Amniotic stem cell (primary cell): ENCODE data around the gene SUGCT.
"Not testable (repeated sequence)": the region's sequence is repeated elsewhere in the genome, so short reads cannot be mapped to it uniquely, and the experiment has no call there.

Experiments
- DNase-seq: peaks from one replicate; lab custom pipeline; 2025; lab: John Stamatoyannopoulos, UW

Gene SUGCT

DNA sequence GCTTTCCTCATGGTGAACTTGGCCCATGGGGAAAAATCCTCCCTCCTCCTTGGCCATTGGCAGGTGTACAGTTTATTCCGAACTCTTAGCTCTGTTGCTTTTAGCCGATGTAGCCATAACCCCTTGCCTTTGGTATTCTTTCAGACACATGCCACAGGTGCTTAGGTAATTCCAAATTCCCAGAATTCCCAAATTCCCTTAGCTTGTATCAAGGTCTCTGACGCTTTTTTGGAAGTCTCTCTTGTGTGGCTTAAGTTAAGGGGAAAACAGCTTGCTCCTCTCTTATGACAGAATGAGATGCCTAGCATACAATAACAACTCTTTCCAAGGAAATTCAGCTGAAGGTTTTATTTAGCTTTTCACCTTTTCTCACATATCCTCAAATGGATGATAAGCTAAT lies 68.0 kb downstream of the SUGCT start:
- DNase-seq, result no peak

DNA sequence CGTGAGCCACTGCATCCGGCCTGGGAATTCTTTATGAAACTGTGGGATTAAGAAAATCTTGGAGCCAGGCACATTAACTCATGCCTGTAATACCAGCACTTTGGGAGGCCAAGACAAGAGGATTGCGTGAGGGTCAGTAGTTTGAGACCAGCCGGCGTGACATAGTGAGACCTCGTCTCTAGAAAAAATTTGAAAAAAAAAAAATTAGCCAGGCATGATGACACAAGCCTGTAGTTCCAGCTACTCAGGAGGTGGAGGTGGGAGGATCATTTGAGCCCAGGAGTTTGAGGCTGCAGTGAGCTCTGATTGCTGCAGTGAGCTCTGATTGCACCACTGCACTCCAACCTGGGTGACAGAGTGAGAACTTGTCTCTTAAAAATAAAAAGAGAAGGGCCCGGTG lies 69.8 kb downstream of the SUGCT start:
- no peak for DNase-seq

DNA sequence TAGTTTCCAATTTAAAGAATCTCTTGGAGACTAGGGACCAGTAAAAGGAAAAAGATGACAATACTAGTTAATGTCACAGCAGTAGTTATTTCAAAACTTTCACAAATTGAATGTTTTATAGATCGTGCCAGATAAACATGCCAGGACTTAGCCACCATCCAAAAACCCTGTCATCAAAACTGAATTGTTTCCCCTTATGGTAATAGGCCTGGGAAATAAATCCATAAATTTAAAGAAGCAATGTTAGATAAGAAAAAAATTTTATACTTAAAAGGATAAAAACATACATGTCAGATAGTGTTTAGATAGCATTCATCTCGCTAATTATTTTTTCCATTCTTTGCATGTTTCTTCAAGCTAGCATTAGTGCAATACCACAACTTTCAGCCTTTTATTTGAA lies 71.2 kb downstream of the SUGCT start:
- no peak for DNase-seq

DNA sequence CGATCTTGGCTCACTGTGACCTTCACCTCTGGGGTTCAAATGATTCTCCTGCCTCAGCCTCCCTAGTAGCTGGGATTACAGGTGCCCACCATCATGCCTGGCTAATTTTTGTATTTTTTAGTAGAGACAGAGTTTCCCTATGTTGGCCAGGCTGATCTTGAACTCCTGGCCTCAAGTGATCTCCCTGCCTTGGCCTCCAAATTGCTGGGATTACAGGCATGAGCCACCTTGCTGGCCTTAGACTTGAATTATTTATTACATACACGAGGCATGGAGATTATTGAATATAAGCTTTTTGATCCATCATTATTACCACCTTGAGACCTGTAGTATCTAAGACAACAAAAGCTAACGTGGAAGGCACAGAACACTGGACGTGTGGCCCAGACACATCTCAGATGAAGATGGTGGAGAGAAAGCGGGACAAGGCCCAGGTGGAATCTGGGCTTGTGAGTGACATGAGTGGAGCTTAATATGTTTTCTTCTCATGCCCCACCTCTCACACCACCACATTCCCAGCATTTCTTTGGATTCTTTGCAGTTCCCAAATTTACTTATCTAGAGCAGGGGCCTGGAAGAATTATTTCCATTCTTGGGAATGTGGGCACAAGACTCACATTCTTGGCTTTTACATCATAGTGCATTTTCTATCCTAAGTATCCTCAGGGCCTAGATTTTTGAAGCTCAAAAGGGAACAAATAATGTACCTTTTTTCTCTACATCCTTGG lies 76.6 kb downstream of the SUGCT start:
- DNase-seq, result no peak

DNA sequence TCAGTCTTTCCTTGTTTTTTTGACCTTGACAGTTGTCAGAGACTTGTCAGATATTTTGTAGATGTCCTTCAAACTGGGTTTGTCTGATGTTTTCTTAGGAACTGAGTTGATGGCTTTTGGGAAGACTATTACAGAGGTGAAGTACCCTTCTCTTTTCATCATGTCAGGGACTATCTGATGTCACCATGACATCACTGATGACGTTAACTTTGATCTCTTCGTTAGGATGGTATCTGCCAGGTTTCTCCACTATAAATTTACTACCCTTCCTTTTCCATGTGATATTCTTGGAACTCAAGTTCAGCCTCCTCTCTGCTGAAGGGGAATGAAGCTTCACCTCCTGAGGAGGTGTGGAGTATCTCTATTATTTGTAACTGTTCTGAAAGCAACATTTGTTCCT lies 78.5 kb downstream of the SUGCT start:
- DNase-seq, result no peak

DNA sequence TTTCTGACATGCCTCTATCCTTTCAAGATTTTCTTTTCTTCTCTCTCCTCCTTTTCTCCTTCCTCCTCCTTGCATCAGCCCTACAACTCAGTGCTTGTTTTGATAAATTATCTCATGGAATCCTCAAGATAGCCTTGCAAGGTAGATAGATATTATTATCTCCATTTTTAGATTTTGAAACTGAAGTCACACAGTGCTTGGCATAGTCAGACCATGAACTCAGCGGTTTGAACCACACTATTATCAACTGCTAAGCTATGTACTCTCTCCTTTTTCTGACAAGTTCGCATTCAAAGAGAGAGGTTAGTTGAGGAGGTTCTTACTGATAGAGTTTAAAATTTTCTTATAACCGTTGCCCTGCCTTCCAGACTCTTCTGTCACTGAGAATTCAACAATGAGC lies 79.1 kb downstream of the SUGCT start:
- no peak for DNase-seq

DNA sequence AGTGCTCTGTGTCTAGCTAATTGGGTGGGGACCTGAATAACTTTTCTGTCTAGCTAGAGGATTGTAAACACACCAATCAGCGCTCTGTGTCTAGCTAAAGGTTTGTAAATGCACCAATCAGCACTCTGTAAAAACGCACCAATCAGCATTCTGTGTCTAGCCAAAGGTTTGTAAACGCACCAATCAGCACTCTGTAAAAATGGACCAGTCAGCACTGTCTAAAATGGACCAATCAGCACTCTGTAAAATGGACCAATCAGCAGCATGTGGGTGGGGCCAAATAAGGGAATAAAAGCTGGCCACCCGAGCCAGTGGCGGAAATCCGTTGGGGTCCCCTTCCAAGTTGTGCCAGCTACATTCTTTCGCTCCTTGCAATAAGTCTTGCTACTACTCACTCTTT lies 83.8 kb downstream of the SUGCT start:
- DNase-seq, result not testable (repeated sequence)

DNA sequence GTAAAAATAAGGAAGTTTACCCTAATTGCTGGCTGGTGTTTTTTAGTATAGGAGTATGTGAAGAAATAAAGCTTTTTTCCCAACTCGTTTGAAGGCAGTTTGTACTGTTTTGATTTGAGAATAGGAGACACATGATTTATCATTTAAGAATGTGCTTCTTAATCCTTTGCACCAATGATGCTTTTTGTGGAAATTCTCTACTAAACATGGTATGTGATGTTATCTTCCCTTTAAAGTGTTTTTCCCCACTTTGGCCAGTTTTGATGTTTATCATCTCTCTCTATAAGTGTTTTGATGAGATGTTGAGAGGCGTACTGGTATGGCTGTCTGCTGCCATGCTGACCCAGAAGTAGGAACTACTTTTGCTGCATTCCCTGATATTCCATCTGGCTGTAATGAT lies 85.1 kb downstream of the SUGCT start:
- DNase-seq, result peak; percentile 24

DNA sequence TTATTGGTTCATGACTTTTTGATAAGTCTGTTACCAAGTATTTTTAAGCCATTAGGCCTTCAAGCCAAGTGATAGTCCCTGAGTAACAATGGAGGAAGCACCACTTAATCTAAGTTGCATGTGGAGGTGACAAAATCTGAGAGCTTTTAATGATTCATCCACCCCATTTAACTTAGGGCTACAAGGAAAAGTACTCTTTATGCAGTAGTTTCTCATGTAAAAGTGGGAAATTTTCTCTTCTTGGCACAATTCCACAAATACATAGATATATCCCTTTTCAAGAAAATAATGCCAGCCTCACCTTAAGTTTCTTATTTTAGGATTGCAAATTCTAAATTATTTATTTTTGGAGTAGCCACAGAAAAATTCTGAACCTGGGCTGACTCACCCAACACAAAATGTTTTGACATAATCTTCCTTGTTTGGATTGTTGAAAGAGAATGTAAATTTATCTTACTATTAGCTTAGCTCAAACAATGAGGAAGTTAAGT lies 85.7 kb downstream of the SUGCT start:
- DNase-seq, result no peak

DNA sequence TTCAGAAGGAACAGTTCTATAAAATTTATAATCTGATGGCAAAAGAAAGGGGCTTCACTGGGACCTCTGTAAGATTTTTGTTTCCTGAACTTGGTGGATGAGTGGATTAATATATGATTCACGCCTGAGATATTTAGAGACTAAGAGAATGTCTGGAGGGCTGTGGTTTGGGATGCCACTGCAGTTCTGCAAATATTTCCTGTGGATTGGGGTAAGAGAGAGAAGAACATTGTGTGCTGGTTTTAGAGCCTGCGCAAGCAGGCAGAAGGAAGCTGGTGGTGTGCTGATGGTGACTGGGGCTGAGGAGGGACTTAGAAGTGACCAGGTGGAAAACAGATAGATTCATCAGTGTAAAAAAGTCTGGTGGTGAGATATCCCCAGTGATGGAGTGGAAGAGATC lies 87.0 kb downstream of the SUGCT start:
- DNase-seq, result peak; percentile 63

DNA sequence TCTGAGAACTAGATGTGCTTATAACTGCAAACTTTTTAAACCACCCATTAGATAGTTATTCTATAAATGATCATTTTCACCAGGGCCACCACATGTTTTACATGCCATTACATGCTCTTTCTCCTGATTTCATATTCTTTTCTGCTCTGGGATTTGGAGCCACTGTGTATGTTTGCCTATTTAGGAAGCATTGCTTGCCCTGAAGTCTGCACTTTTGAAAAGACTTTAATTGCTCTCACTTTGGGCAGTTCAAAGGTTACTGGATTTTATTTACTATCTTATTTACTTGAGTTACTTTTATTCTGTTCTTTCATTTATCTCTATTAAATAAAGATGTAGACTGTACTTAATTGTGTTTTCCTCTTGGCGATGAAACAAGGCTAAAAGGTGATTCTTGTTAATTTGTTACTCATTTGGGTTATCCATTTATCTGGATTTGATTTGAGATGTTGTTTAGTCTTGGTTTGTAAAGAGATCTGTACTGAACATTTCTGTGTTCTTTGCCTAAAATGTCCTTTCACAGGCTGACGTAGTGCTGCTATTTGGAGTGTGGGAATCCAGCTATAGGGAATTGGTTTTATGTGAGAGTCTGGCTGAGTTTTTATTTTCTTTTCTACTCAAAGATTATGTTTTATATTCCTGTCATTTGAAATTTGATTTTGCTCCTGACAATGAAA lies 88.8 kb downstream of the SUGCT start:
- no peak for DNase-seq

DNA sequence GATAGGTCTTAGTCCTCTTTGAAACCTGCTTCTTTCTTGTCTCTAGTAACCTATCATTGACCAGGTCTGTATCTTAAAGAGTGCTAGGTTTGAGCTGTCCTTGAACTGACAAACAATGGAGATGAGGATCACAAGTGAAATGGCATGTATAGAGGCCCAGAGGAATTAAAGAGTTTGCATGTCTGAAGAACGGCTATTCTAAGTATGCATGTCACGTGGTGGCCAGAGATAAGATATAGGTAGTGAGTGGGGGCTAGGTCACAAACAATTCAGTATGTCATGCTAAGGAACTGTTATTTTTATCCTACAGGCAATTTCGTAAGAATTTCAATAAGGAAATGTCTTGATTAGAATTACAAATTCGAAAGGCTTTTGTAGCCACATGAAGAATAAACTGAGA lies 95.3 kb downstream of the SUGCT start:
- no peak for DNase-seq

DNA sequence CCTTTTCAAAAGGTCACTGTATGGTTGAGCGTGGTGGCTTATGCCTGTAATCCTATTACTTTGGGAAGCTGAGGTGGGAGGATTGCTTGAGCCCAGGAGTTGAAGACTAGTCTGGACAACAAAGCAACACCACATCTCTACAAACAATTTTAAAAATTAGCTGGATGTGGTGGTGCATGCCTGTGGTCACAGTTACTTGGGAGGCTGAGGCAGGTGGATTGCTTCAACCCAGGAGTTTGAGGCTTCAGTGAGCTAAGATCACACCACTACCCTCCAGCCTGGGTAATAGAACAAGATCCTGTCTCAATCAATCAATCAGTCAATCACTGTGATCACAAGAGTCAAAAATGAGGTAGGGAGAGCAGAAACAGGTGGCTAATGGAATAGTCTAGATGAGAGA lies 97.0 kb downstream of the SUGCT start:
- no peak for DNase-seq

DNA sequence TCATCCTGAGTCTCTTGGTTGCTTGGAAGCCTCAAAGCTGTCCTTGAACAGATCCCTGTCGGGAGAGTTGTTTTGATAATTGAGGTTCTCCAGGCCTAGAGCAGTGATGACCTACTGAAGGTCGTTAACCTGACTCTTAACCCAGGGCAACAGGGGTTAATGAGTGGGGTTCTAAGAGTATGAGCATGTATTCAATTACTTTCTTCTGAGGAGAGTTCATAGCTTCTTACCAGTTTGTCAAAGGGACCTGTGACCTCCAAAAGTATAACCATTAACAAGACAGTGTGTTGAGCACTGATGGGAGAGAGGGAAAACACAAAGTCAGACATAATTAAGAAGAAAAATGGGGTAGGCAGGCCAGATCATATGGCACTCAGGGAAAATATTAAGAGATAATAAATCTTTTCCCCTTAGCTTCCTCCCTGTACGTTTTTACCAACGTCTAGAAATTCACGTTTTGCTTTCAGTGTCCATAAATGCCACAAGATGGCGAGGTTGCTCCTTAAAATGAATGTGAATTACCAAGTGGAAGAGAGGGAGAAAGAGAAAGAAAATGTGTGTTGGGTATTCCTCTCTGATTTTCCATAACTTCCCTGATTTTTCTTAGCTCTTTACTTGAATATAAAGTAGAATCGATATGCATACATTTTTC lies 97.6 kb downstream of the SUGCT start:
- peak; percentile 70 for DNase-seq

DNA sequence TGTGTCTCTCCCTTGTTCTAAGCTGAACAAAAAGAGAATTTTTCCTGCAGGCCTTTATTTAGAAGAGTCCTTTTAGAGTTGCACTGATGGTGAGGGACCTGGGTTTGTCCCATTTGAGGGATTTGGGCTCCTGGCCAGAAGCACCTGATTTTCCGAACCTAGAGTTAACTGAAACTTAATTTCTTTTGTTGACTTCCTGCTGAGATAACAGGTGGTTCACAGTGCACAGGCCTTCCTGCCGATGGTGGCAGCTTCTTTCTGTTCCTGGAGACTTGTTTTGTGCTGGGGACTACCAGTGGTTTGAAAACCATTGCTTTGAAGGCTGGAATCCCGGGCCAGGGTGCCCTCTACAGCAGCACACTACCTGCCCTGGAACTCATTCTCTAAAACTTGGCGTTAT lies 99.2 kb downstream of the SUGCT start:
- no peak for DNase-seq

DNA sequence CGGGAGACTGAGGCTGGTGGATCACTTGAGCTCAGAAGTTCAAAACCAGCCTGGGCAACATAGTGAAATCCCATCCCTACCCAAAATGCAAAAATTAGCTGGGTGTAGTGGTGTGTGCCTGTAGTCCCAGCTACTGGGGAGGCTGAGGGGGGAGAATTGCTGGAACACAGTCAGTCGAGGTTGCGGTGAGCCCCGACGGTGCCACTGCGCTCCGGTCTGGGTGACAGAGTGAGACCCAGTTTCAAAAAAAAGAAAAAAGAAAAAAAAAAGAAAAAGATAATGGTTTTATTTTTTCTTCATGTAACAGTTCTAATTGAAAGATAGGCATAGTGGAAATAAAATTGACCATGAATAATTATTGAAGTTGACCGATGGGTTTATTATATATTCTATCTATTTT lies 99.9 kb downstream of the SUGCT start:
- DNase-seq, result no peak

DNA sequence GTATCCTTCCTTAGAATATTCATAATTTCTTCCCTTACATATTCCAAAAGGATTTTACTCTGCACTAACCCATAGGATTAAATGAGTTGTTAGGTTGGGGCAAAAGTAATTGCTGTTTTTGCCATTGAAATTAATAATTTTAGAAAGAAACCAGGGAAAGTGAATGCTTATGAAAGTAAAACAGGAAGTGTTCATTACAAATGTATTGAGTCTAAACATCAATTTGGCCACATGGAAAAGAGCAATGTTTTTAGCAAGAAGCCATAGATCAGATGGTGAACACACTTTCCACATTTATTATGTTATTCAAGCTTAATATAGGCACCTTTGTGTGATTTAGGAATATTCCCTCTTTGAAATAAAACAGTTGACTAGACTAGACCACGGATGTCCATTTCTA lies 102.9 kb downstream of the SUGCT start:
- no peak for DNase-seq

DNA sequence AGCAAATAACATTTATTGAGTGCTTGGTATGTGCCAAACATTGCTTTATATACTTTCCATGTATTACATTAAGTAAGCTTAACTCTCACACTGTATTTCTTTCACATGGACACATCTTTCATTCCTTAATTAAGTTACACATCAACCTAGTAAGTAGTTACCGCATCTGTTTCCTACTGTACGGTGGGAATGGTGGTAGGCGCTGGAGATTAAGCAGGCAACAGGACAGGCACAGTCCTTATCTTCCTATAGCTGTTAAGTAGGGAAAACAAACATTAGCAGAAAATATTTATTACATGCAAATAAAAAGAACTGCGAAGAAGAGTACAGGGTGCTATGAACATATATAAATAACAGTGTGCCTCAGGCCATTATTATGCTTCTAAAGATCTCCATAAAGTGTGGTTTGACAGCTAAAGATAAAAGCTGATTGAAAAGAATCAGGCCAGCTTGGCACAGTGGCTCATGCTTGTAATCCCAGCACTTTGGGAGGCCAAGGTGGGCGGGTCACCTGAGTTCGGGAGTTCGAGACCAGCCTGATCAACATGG lies 105.0 kb downstream of the SUGCT start:
- DNase-seq, result no peak

DNA sequence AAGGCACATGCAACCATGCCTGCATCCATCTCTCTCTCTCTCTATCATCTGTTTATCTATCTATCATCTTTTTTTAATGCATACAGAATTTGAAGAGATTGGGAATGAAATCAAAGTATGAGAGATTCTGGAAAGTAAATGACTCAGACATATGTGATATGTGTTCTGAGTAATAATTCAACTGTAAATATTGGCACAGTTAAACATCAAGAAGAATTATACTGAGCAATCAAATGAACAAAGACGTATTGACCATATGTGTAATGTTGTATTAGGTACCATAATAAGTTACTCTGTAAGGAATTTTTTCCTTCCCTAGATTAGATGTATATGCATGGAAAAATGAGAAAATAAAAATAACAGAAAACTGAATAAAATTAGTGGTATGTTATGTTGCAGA lies 108.3 kb downstream of the SUGCT start:
- no peak for DNase-seq

DNA sequence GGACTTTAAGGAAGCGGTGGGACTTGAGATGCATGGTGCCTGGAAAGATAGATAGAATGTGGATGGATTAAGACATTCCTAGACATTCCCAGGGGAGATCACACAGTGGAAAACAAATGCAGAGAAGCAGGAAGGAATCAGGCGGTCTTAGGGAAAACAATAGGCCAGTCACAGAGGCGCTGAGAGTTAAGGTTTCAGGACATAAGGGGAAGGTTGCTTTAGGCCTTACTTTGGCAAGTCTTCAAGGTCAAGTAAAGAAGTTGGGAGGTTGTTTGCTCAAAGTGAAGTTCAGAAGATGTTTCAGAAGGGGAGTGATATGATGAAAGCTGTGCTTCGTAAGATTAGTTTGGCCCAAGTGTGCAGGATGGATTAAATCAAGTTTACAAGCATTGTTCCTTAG lies 109.4 kb downstream of the SUGCT start:
- no peak for DNase-seq

DNA sequence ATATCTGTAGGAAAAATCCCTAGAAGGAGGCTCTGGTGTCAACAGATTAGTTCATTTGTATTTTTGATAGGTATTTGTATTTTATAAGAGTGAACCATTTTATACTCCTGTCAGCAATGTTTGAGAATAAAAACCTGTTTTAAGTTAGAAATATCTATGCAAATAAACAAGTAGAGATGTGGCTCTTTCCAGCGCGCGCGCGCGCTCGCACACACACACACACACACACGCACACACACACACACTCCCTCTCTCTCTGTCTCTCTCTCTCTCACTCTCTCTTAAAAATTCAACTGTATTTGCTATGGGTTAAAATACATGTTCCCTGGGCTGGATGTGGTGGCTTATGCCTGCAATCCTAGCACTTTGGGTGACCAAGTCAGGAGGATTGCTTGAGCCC lies 113.9 kb downstream of the SUGCT start:
- no peak for DNase-seq

DNA sequence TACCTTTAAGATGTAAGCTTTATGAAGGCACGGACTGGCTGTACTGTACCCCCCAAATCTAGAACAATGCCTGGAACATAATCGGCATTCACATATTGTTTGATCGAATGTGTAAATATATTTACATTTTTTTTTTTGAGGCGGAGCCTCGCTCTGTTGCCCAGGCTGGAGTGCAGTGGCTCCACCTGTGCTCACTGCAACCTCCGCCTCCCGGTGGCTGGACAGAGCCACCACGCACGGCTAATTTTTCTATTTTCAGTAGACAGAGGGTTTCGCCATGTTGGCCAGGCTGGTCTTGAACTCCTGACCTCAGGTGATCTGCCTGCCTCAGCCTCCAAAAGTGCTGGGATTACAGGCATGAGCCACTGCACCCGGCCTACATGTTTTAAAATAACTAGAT lies 118.6 kb downstream of the SUGCT start:
- DNase-seq, result not testable (repeated sequence)
